Activated CD4-positive, alpha-beta T cell treated with anti-CD3 and anti-CD28 coated beads, Interleukin-2, amount 10 ng/mL, durations not matched to agents 24 days and 14 days (primary cell): ENCODE measurements around the gene PLRG1. TPM values are rescaled to one million over a fixed set of nuclear protein-coding genes. Genes with fewer than 3 reads are reported as not detected.
"Not testable (repeated sequence)": the region's sequence is repeated elsewhere in the genome, so short reads cannot be mapped to it uniquely, and the experiment has no call there.

Source experiments
- DNase-seq: peaks from one replicate; pipeline ENCODE4 v3.0.0; 2022
- H3K27ac Mint-ChIP-seq: one replicate; pipeline ENCODE4 v1.8.0; 2022; ENCODE audit warnings: mild to moderate bottlenecking, mixed read lengths
- H3K27me3 Mint-ChIP-seq: one replicate; pipeline ENCODE4 v1.8.0; 2022; ENCODE audit warnings: mixed read lengths
- H3K36me3 Mint-ChIP-seq: one replicate; pipeline ENCODE4 v1.8.0; 2022; ENCODE audit warnings: low read depth, mild to moderate bottlenecking, mixed read lengths
- H3K4me1 Mint-ChIP-seq: one replicate; pipeline ENCODE4 v1.8.0; 2021; ENCODE audit warnings: mixed read lengths
- H3K4me3 Mint-ChIP-seq: one replicate; pipeline ENCODE4 v1.8.0; 2022; ENCODE audit warnings: mild to moderate bottlenecking, moderate library complexity, mixed read lengths
- H3K9me3 Mint-ChIP-seq: one replicate; pipeline ENCODE4 v1.8.0; 2021; ENCODE audit warnings: mixed read lengths
- intact Hi-C: fragments of 100-400 bp; cut with micrococcal nuclease; formaldehyde crosslinking; loops from one replicate; pipeline ENCODE4 v1.15.1; 2023
- total RNA-seq: library from RNA; stranded (reverse); gene quantifications from 2 replicates; pipeline ENCODE4 v1.2.3, GENCODE V29; 2022

Gene PLRG1
- 81.1 and 92.3 TPM in 2 replicates for total RNA-seq

DNA sequence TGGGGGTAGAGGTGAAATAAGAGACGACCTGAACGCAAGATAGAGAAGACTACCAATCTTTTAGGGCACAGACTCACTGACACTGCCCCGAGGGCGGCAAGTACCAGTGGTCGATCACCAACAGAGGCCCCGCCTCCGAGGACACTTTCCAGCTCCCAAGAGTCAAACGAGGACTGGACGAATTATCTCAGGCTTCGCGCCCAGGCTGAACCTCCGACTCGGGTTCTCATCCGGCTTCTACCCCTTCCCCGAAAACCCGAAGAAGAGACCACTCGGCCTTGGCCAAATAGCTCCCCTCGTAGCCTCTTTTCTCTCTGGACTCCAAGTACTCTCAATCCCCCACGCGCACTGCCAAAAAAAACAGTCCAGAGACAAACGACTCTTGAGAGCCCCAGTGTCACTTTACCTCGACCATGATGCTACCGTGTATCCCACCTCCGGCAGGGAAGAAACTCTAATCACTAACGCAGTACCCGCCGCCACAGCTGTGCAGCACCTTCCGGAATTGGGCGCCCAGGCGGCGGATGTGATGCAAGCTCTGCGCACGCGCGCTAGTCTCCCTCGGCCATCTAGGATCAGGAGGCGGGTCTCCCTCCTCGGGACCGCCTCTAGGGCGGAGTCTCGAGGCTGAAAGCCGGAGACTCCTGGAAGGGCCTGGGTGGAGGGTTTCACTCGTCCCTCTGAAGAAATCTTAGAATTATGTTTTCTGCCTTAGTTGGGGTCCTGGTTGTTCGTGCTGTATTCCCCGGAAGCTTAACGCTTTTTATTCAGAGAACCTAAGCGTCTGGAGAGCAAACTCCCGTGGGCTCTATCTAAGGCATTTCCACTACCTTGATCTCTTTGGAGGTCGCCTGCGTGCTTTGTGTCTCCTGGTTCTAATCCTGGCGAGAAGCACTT is at the start of gene PLRG1:
TSS of gene PLRG1 (minus strand) at position 507 of the 897 bp plus-strand sequence. CDS start at position 415, 92 bp downstream.
- intact Hi-C loops: loop anchor here (5.0 kb wide), 2 partner anchors 172 to 1402 kb away; partner anchors contain the start of gene CTSO
- peaks cover 16% of the 10 kb centered on the region for H3K4me1 Mint-ChIP-seq
- no peaks in the 10 kb centered on the region for H3K9me3 Mint-ChIP-seq
- DNase-seq: peak; percentile 99
- no peaks in the 10 kb centered on the region for H3K27me3 Mint-ChIP-seq
- H3K27ac Mint-ChIP-seq: peak within 1 kb of the TSS; percentile 87
- peaks cover 11% of the 10 kb centered on the region for H3K36me3 Mint-ChIP-seq
- H3K4me3 Mint-ChIP-seq: peak within 1 kb of the TSS; percentile 96

DNA sequence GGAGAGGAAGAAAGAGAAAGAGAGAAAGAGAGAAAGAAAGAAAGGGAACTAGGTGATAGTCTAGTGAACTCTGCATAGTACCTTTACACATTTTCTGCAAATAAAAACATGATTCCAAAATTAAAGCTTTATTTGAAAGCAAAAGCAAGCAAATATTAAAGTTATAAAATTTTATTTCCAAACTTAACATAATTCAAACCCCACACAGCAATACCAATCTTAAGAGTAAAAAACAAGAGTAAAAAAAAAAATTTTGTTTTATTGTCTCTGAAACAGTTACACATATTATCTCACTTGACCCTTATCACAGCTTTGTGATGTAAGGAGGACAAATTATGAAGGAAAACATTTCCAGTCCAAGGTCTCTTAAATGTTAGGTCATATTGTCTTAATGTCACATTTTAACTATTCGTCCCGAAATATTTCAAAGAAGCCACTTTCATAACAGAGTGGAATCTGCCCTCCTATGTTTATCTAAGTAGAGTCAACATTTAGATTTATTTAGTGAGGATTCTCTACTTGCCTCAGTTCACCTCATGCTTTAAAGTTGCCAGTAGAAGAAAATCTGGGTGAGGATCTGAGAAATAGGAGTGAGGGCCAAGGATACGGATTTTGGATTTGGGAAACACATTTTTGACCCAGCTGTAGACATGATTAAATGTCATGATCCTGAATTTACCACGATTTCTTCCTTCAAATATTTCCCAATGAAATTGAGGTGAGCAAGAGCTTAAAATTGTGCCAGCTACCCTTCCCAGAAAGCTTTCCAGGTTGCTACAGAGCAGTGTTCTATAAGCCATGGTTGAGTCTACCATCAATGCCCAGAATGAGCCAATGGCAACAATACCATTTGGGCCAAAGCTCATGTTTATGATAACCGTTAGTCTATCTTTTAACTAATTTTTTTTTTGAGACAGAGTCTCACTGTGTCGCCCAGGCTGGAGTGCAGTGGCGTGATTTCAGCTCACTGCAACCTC is 47.9 kb upstream of the PLRG1 start:
- no peaks in the 10 kb centered on the region for H3K4me1 Mint-ChIP-seq
- H3K27ac Mint-ChIP-seq: no peak overlapping the region
- intact Hi-C loops: no loop called here
- DNase-seq: no peak
- H3K4me3 Mint-ChIP-seq: no peak overlapping the region
- no peaks in the 10 kb centered on the region for H3K9me3 Mint-ChIP-seq
- peaks cover 17% of the 10 kb centered on the region for H3K27me3 Mint-ChIP-seq
- H3K36me3 Mint-ChIP-seq: no peaks in the 10 kb centered on the region

DNA sequence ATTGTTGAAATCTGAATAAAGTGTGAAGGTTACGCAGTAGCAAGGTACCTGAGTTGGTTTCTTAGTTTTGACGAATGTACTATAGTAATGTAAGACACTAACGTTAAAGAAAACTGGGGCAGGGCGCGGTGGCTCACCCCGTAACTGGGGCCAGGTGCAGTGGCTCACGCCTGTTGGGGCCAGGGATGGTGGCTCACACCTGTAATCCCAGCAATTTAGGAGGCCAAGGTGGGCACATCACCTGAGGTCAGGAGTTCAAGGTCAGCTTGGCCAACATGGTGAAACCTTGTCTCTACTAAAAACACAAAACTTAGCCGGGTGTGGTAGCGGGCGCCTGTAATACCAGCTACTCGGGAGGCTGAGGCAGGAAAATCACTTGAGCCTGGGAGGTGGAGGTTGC is 47.1 kb upstream of the PLRG1 start:
- H3K36me3 Mint-ChIP-seq, H3K27ac Mint-ChIP-seq, DNase-seq, H3K9me3 Mint-ChIP-seq, H3K4me3 Mint-ChIP-seq, H3K4me1 Mint-ChIP-seq, intact Hi-C loops: not testable (repeated sequence)
- H3K27me3 Mint-ChIP-seq: peaks cover 17% of the 10 kb centered on the region

DNA sequence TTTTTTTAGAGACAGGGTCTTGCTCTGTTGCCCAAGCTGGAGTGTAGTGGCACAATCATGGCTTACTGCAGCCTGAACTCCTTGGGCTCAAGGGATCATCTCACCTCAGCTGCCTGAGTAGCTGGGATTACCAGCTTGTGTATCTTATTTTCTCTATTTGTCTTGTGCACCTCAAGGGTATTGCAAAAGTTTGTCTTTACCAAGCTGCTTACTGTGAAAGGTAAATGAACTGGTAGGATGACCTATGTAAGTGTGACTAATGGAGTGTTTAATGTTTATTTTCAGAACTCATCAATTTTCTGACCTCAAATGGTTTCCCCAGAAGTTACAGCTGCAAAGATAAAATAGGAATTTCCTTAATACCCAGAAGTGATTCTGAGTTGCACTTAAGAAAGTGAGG is 45.6 kb upstream of the PLRG1 start:
- no peak overlapping the region for H3K4me3 Mint-ChIP-seq
- intact Hi-C loops: no loop called here
- H3K9me3 Mint-ChIP-seq: no peaks in the 10 kb centered on the region
- no peaks in the 10 kb centered on the region for H3K4me1 Mint-ChIP-seq
- H3K27me3 Mint-ChIP-seq: peaks cover 11% of the 10 kb centered on the region
- no peak for DNase-seq
- no peak overlapping the region for H3K27ac Mint-ChIP-seq
- no peaks in the 10 kb centered on the region for H3K36me3 Mint-ChIP-seq

DNA sequence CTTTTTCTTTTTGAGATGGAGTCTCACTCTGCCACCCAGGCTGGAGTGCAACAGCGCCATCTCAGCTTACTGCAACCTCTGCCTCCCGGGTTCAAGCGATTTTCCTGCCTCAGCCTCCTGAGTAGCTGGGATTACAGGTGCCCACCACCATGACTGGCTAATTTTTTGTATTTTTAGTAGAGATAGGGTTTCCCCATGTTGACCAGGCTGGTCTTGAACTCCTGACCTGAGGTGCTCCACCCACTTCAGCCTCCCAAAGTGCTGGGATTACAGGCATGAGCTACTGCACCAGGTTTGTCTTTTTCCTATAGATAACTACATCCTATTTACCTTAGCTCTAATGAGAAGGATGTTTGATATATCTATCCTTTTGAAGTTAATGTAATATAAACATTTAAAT is 44.1 kb upstream of the PLRG1 start:
- H3K27ac Mint-ChIP-seq, H3K36me3 Mint-ChIP-seq, H3K4me1 Mint-ChIP-seq, H3K4me3 Mint-ChIP-seq, H3K9me3 Mint-ChIP-seq, DNase-seq, intact Hi-C loops: not testable (repeated sequence)
- H3K27me3 Mint-ChIP-seq: peaks cover 13% of the 10 kb centered on the region

DNA sequence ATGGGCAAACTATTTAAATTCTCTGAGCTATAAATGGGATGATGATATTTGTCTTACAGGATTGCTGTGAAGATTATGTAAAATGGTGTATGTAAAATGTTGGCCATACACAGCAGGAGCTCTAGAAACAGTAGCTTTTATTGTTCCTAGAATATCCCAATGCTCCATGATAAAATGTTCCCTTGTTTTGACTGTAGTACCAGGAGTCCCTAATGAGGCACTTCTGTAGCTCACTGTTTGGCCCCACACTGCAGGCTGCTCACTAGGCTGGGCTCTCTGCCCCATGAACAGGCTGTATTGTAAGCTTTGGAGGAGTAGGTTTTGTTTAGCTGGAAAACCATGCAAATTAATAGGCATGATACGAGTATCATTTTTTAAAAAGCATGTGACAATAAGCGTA is 43.7 kb upstream of the PLRG1 start:
- Mint-ChIP-seq H3K4me3 (no peak overlapping the region), H3K27ac (no peak overlapping the region), H3K27me3 (peaks cover 14% of the 10 kb centered on the region), H3K36me3 (no peaks in the 10 kb centered on the region), H3K4me1 (no peaks in the 10 kb centered on the region), H3K9me3 (no peaks in the 10 kb centered on the region)
- no peak for DNase-seq
- intact Hi-C loops: no loop called here

DNA sequence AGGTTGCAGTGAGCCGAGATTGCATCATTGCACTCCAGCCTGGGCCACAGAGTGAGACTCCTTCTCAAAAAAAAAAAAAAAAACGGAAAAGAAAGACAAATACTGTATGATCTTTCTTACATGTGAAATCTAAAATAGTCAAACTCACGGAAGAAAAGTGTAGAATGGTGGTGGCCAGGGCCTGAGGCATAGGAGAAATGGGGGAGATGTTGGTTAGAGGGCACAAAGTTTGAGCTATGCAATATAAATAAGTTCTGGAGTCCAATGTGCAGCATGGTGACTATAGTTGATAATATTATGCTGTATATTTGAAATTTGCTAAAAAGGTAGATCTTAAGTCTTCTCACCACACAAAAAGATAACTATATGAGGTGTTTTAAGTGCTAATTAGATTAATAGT is 41.7 kb upstream of the PLRG1 start:
- Mint-ChIP-seq H3K9me3 (no peaks in the 10 kb centered on the region), H3K27ac (no peak overlapping the region), H3K27me3 (peaks cover 17% of the 10 kb centered on the region), H3K4me3 (no peak overlapping the region), H3K4me1 (no peaks in the 10 kb centered on the region), H3K36me3 (no peaks in the 10 kb centered on the region)
- no peak for DNase-seq
- intact Hi-C loops: no loop called here

DNA sequence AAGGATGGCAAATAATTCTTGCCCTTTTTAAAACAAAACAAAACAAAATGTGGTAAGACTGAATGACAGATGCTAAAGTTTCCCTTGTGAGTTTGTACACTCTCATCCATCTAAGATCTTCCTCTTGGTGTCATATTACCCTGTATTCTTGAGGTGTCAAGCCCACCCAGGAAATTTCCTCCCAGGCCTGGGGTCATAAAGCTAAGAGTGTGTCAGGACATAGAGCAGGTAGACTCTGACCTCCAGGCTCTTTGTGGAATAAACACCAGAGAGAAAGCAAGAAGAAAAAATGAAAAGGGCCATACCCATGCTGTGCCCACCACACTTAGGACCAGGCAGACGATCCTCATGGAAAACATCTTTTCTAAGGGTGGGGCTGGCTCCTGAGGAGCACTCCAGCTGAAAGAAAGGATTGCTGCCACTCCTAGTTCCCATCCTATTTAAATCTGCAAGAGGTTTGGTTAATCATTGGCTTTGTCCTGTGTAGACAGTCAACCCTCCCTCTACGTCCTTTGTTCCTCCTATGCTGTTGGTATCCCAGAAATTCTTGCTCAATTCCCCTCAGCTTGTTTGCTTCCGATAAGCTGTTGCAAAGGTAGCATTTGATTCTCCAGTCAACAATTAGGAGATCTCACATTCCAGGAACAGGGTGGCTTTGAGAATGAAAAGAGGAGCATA is 40.3 kb upstream of the PLRG1 start, which contains the start of gene FGA:
TSS of gene FGA (minus strand) at position 414 of the 678 bp plus-strand sequence. CDS start at position 359, 55 bp downstream.
- no peaks in the 10 kb centered on the region for H3K9me3 Mint-ChIP-seq

DNA sequence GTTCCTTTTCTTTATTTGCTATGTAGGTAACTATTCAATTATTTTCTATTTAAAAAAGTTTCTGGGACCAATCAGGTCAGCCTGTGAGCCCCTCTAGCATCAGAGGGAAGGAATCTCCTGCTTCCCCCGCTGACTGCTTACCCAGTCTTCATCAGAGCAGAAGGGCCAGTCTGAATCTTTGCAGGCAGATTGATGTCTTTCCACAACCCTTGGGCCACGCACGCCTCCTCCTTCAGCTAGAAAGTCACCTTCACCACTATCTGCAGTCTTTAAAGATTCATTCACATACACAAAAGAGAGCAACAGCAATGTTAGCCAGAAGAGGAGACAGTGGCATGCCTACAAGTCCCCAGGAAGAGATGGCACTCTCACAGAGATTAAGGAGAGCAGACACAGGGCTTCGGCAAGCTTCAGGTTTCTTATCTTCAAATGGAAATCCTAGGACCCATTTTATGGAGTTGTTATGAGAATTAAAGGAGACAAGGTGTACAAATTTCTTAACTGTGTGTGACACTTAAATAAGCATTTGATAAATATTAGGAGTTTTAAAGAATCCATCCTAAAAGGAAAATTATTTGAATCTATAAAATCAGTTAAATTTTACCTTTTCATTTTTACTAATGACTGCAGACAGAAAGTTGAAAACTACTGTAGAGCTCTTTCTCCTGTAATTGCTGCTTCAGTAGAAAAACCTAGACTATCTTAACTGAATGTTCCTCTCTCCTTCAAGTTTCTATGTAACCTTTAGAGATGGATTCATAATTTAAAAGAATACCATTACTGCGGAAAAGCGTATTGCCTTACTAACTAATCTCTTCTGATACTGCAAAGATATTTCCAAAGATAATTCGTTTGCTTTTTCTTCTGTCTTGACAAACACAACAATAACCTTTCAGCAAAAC is 39.3 kb upstream of the PLRG1 start:
- H3K27ac Mint-ChIP-seq: no peak overlapping the region
- no peak overlapping the region for H3K4me3 Mint-ChIP-seq
- DNase-seq: no peak
- intact Hi-C loops: no loop called here
- no peaks in the 10 kb centered on the region for H3K4me1 Mint-ChIP-seq
- no peaks in the 10 kb centered on the region for H3K9me3 Mint-ChIP-seq
- no peaks in the 10 kb centered on the region for H3K36me3 Mint-ChIP-seq
- H3K27me3 Mint-ChIP-seq: peaks cover 17% of the 10 kb centered on the region

More for the DNA sequence above, 40.3 kb upstream of the PLRG1 start, which contains the start of gene FGA:
- H3K36me3 Mint-ChIP-seq: no peaks in the 10 kb centered on the region
- peaks cover 17% of the 10 kb centered on the region for H3K27me3 Mint-ChIP-seq
- intact Hi-C loops: no loop called here
- H3K4me1 Mint-ChIP-seq: no peaks in the 10 kb centered on the region
- no peak within 1 kb of the TSS for H3K27ac Mint-ChIP-seq
- H3K4me3 Mint-ChIP-seq: no peak within 1 kb of the TSS
- DNase-seq: no peak

DNA sequence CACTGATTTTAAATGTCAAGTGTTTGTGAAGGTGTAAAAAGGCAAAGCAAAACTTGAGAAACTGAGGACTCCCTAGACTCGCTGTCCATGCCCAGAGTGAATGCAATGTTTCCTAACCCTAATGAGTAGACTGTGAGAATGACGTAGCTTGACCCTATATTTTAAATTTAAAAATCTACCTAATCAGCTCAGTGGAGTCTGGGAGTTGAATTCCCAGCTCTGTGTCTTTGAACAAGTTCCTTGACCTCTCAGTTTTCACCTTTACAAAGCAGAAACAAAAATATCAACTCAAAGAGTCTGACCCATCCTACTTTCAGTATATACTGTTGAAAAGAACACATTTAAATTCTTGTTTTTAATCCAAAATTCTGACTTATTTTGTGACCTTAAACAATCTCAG is 38.0 kb upstream of the PLRG1 start:
- Mint-ChIP-seq H3K9me3 (no peaks in the 10 kb centered on the region), H3K27ac (no peak overlapping the region), H3K4me3 (no peak overlapping the region), H3K27me3 (peaks cover 11% of the 10 kb centered on the region), H3K4me1 (no peaks in the 10 kb centered on the region), H3K36me3 (no peaks in the 10 kb centered on the region)
- no peak for DNase-seq
- intact Hi-C loops: no loop called here

DNA sequence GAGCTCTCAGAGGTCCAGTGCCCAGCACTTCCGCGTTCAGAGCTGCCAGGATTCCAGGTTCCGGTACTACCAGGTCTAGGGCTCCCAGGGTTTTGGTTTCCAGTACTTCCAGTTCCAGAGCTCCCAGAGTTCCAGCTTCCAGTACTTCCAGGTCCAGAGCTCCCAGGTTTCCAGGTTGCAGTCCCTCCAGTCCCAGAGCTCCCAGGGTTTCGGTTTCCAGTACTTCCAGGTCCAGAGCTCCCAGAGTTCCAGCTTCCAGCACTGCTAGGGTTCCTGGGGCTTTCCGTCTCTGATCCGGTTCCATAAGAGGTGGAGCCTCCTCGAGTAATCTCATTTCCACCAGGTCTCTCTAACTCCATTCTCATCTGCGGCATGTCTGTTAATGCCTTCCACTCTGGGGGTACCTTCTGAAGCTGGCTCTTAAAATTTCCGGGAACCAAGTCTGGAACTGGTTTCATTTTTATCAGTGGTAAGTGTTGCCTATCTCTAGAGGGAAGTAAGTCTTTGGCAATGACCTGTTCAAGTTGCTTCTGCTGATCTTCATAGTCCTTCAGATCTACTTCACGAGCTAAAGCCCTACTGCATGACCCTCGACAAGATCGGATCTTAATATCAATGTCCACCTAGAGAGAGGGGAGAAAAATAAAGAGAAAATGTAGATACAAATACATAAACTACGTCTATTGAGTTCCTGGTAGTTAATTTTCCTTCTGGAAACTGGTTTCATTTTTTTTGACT is 36.3 kb upstream of the PLRG1 start:
- Mint-ChIP-seq H3K27me3 (peaks cover 12% of the 10 kb centered on the region), H3K36me3 (no peaks in the 10 kb centered on the region), H3K27ac (no peak overlapping the region), H3K9me3 (no peaks in the 10 kb centered on the region), H3K4me1 (no peaks in the 10 kb centered on the region), H3K4me3 (no peak overlapping the region)
- DNase-seq: no peak
- intact Hi-C loops: no loop called here

DNA sequence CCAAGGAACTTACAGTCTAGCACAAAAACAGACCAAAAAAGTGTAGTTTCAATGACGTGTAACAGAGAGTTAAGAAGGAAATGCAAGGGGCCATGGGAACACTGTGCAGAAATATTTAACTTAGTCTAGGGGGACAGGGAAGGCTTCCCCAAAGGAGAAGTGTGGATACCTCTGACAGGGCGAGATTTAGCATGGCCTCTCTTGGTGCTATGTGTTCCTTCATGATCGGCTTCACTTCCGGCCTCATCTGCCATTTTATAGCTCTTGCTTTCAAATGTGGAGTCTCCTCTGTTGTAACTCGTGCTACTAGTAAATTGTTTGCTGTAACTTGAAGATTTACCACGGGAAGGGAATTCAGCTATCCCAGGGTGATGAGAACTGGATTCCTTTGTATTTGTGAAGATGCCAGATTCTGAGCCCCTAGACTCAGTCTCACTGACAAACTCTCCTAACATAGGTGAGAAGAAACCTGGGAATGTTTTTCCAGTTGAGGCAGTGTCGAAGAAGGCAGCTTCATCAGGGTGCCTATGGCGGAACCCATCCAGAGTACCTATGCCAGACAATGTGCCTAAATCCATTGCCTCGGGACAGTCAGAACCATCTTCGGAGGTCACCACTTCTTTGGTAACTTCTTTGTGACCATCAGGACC is 35.3 kb upstream of the PLRG1 start:
- Mint-ChIP-seq H3K27me3 (peaks cover 12% of the 10 kb centered on the region), H3K9me3 (no peaks in the 10 kb centered on the region), H3K36me3 (no peaks in the 10 kb centered on the region), H3K4me1 (no peaks in the 10 kb centered on the region), H3K4me3 (no peak overlapping the region), H3K27ac (no peak overlapping the region)
- no peak for DNase-seq
- intact Hi-C loops: no loop called here
